SU-DHL-6 (cell line): ENCODE data around the gene MAN1A2.

Experiments
- EZH2phosphoT487 ChIP-seq: fragments of 200-600 bp; sonication (generic), shearing (Covaris generic); conservative IDR thresholded peaks from 2 replicates; pipeline ENCODE4 v1.6.1; 2018; ENCODE audit warnings: mild to moderate bottlenecking, antibody characterized with exemption, low read length, moderate library complexity, mixed read lengths
- TF ChIP-seq, protein P1 (sequence below): fragments of 200-600 bp; sonication (generic); IDR thresholded peaks from one replicate; pipeline ENCODE4 v1.5.1; 2017; ENCODE audit warnings: antibody characterized with exemption, mild to moderate bottlenecking, low read length, moderate library complexity; ENCODE audit not compliant: insufficient read depth, poor library complexity, severe bottlenecking

DNA sequence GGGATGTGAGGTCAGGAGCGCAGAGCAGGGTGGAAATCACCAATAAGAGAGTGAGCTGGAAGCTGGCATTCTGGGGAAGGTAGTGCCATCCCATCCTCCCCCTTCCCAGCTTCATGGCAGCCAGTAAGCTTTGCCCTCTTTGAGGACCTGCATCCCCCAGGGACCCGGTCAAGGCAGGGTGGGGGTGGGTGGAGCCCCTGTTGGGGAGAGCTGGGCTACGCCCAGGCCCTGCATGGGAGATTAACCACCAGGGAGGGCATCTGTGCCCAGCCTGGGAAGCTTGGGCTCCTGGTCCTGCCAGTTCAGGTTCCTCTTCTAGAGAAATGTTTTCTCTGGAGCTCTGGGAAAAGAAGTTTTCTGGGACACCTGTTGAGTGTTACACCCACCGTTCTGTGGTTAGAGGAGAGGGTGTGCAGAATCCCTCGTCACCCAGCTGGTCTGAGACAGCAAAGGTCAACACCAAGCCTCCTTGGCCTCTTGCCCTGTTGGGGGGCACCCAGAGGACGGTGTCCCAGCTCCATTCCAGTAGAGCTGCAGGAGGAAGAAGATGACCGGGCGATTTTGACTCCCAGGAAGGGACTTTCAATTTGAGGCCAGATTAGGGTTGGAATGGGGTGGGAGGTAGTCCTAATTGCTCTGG, 208.5 kb downstream of the MAN1A2 start:
- TF ChIP-seq, protein P1, sequence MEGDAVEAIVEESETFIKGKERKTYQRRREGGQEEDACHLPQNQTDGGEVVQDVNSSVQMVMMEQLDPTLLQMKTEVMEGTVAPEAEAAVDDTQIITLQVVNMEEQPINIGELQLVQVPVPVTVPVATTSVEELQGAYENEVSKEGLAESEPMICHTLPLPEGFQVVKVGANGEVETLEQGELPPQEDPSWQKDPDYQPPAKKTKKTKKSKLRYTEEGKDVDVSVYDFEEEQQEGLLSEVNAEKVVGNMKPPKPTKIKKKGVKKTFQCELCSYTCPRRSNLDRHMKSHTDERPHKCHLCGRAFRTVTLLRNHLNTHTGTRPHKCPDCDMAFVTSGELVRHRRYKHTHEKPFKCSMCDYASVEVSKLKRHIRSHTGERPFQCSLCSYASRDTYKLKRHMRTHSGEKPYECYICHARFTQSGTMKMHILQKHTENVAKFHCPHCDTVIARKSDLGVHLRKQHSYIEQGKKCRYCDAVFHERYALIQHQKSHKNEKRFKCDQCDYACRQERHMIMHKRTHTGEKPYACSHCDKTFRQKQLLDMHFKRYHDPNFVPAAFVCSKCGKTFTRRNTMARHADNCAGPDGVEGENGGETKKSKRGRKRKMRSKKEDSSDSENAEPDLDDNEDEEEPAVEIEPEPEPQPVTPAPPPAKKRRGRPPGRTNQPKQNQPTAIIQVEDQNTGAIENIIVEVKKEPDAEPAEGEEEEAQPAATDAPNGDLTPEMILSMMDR = no peak
- TF ChIP-seq EZH2phosphoT487 = no peak
